Caco-2 (cell line): ENCODE results near the gene NR6A1. TPM values are rescaled to one million over a fixed set of nuclear protein-coding genes. Genes with fewer than 3 reads are reported as not detected.

Source experiments
- BruUV-seq: library from RNA; stranded (reverse); fragments of 400-500 nt; replicated peaks from 2 replicates; lab custom pipeline; 2021; lab: Mats Ljungman, UMichigan
- CTCF ChIA-PET: fragments of 300-600 bp; sonication (Branson Sonifier 250); formaldehyde crosslinking; loops from one replicate; lab custom pipeline; 2022; ENCODE audit warnings: antibody characterized with exemption; lab: Charles Lee
- POLR2A ChIA-PET: fragments of 300-600 bp; sonication (Branson Sonifier 250); formaldehyde crosslinking; loops from one replicate; lab custom pipeline; 2022; ENCODE audit warnings: antibody characterized with exemption; lab: Charles Lee
- DNase-seq, 2 experiments: peaks; one replicate each; pipeline versions ENCODE4 v3.0.0 to v3.0.0-alpha.2; 2020 to 2022
- H3K27me3 ChIP-seq: replicated peaks from 2 replicates; pipeline ENCODE4 v1.6.0; 2011; ENCODE audit warnings: low read length; ENCODE audit not compliant: control insufficient read depth, insufficient read depth
- H3K36me3 ChIP-seq: 2 replicates; pipeline ENCODE4 v1.5.1; 2011; ENCODE audit warnings: low read length; ENCODE audit not compliant: control insufficient read depth, insufficient read depth
- H3K4me1 ChIP-seq: fragments of 250-450 bp; sonication (Bioruptor Pico); 2 replicates; pipeline ENCODE4 v1.5.1; 2020; ENCODE audit warnings: mild to moderate bottlenecking
- H3K4me3 ChIP-seq: 2 replicates; pipeline ENCODE4 v1.5.1; 2011; ENCODE audit warnings: low read depth, mild to moderate bottlenecking, control low read depth, low read length
- H3K9me3 ChIP-seq: fragments of 250-450 bp; sonication (Bioruptor Pico); 2 replicates; pipeline ENCODE4 v1.5.1; 2020; ENCODE audit warnings: mild to moderate bottlenecking, moderate library complexity
- H3K27ac Mint-ChIP-seq: one replicate; pipeline ENCODE4 v1.8.0; 2022; ENCODE audit warnings: mixed read lengths; ENCODE audit not compliant: unreplicated experiment
- H3K27me3 Mint-ChIP-seq: one replicate; pipeline ENCODE4 v1.8.0; 2022; ENCODE audit warnings: mixed read lengths; ENCODE audit not compliant: insufficient read depth, unreplicated experiment
- H3K36me3 Mint-ChIP-seq: one replicate; pipeline ENCODE4 v1.8.0; 2022; ENCODE audit warnings: mild to moderate bottlenecking, mixed read lengths; ENCODE audit not compliant: insufficient read depth, unreplicated experiment
- H3K4me1 Mint-ChIP-seq: one replicate; pipeline ENCODE4 v1.8.0; 2022; ENCODE audit warnings: low read depth, mixed read lengths; ENCODE audit not compliant: unreplicated experiment
- H3K4me3 Mint-ChIP-seq: one replicate; pipeline ENCODE4 v1.8.0; 2022; ENCODE audit warnings: mild to moderate bottlenecking, moderate library complexity, mixed read lengths; ENCODE audit not compliant: unreplicated experiment
- H3K9me3 Mint-ChIP-seq: one replicate; pipeline ENCODE4 v1.8.0; 2022; ENCODE audit warnings: mixed read lengths; ENCODE audit not compliant: unreplicated experiment
- intact Hi-C: fragments of 100-400 bp; cut with micrococcal nuclease; formaldehyde crosslinking; loops from one replicate; pipeline ENCODE4 v1.10.0; 2022; ENCODE audit not compliant: unreplicated experiment
- total RNA-seq: library from RNA; stranded (reverse); gene quantifications from 2 replicates; pipeline ENCODE4 v1.2.3, GENCODE V29; 2022
- TF ChIP-seq, protein P1 (sequence below), 2 experiments: fragments of 200-600 bp in 1 of 2; IDR thresholded peaks; 1 replicate in 1 of 2; 2 replicates in 1 of 2; pipeline versions ENCODE4 v1.5.1 to v1.8.0; 2011 to 2022; ENCODE audit warnings: antibody characterized with exemption in 1 of 2, control low read depth in 1 of 2, inconsistent platforms in 1 of 2, low read depth in 1 of 2, low read length in 1 of 2, mild to moderate bottlenecking in 1 of 2, moderate library complexity in 1 of 2; ENCODE audit not compliant: insufficient read depth in 1 of 2, severe bottlenecking in 1 of 2, unreplicated experiment in 1 of 2

The NR6A1 gene
- total RNA-seq, 1 experiment from 2014 or later, result 33.6 TPM

GRCh38 chr9:124625087-124625486 lies 146.0 kb downstream of the NR6A1 start:
- TF ChIP-seq, protein P1, sequence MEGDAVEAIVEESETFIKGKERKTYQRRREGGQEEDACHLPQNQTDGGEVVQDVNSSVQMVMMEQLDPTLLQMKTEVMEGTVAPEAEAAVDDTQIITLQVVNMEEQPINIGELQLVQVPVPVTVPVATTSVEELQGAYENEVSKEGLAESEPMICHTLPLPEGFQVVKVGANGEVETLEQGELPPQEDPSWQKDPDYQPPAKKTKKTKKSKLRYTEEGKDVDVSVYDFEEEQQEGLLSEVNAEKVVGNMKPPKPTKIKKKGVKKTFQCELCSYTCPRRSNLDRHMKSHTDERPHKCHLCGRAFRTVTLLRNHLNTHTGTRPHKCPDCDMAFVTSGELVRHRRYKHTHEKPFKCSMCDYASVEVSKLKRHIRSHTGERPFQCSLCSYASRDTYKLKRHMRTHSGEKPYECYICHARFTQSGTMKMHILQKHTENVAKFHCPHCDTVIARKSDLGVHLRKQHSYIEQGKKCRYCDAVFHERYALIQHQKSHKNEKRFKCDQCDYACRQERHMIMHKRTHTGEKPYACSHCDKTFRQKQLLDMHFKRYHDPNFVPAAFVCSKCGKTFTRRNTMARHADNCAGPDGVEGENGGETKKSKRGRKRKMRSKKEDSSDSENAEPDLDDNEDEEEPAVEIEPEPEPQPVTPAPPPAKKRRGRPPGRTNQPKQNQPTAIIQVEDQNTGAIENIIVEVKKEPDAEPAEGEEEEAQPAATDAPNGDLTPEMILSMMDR (IDR thresholded peaks at IDR 0.05; ENCODE audit: insufficient read depth in 1 of 2, low read depth in 1 of 2, low read length in 1 of 2, severe bottlenecking in 1 of 2, unreplicated experiment in 1 of 2), result no peak
- Mint-ChIP-seq H3K9me3 (no peaks in the 10 kb centered on the region), H3K27me3 (no peaks in the 10 kb centered on the region), H3K36me3 (no peaks in the 10 kb centered on the region), H3K27ac (no peak overlapping the region), H3K4me1 (no peaks in the 10 kb centered on the region), H3K4me3 (no peak overlapping the region)
- ChIA-PET CTCF (no interaction called here), POLR2A (no interaction called here)
- Histone ChIP-seq H3K27me3 (no peaks in the 10 kb centered on the region), H3K9me3 (no peaks in the 10 kb centered on the region), H3K36me3 (no peaks in the 10 kb centered on the region), H3K4me1 (no peaks in the 10 kb centered on the region), H3K4me3 (no peak overlapping the region)
- no peak for DNase-seq
- intact Hi-C loops, result no loop called here
- BruUV-seq, result no TSS peak

GRCh38 chr9:124624735-124624992 lies 146.4 kb downstream of the NR6A1 start:
- Histone ChIP-seq H3K4me1 (no peaks in the 10 kb centered on the region), H3K4me3 (no peak overlapping the region), H3K36me3 (no peaks in the 10 kb centered on the region), H3K9me3 (no peaks in the 10 kb centered on the region), H3K27me3 (no peaks in the 10 kb centered on the region)
- Mint-ChIP-seq H3K9me3 (no peaks in the 10 kb centered on the region), H3K4me3 (no peak overlapping the region), H3K27ac (no peak overlapping the region), H3K4me1 (no peaks in the 10 kb centered on the region), H3K36me3 (no peaks in the 10 kb centered on the region), H3K27me3 (no peaks in the 10 kb centered on the region)
- CTCF ChIA-PET, result no interaction called here
- intact Hi-C loops, result no loop called here
- DNase-seq, result no peak
- no TSS peak for BruUV-seq
- TF ChIP-seq, protein P1 (IDR thresholded peaks at IDR 0.05; ENCODE audit: insufficient read depth in 1 of 2, low read depth in 1 of 2, low read length in 1 of 2, severe bottlenecking in 1 of 2, unreplicated experiment in 1 of 2), result no peak
- POLR2A ChIA-PET, result no interaction called here

GRCh38 chr9:124623966-124624734 lies 147.0 kb downstream of the NR6A1 start:
- Mint-ChIP-seq H3K4me1 (no peaks in the 10 kb centered on the region), H3K36me3 (no peaks in the 10 kb centered on the region), H3K9me3 (no peaks in the 10 kb centered on the region), H3K4me3 (no peak overlapping the region), H3K27ac (no peak overlapping the region), H3K27me3 (no peaks in the 10 kb centered on the region)
- H3K4me1 ChIP-seq, result no peaks in the 10 kb centered on the region
- H3K4me3 ChIP-seq, result no peak overlapping the region
- H3K27me3 ChIP-seq, result no peaks in the 10 kb centered on the region
- TF ChIP-seq, protein P1 (IDR thresholded peaks at IDR 0.05; ENCODE audit: insufficient read depth in 1 of 2, low read depth in 1 of 2, low read length in 1 of 2, severe bottlenecking in 1 of 2, unreplicated experiment in 1 of 2), result no peak
- no peaks in the 10 kb centered on the region for H3K9me3 ChIP-seq
- CTCF ChIA-PET, result interaction anchor here (0.8 to 1.0 kb wide), 2 partner anchors 10 to 72 kb away, joined by 3 to 4 read pairs; no protein-coding TSS in a partner anchor
- DNase-seq, result no peak
- intact Hi-C loops, result no loop called here
- POLR2A ChIA-PET, result no interaction called here
- no peaks in the 10 kb centered on the region for H3K36me3 ChIP-seq
- no TSS peak for BruUV-seq
